Mononuclear cell (primary cell): ENCODE results near the gene RHOG. TPM values are rescaled to one million over a fixed set of nuclear protein-coding genes. Genes with fewer than 3 reads are reported as not detected.
"Not testable (repeated sequence)": the region's sequence is repeated elsewhere in the genome, so short reads cannot be mapped to it uniquely, and the experiment has no call there.

Experiments used
- H3K27me3 ChIP-seq: 2 replicates; pipeline ENCODE4 v1.6.0; 2011; ENCODE audit warnings: low read length, control low read depth; ENCODE audit not compliant: insufficient read depth
- H3K4me1 ChIP-seq: 2 replicates; pipeline ENCODE4 v1.5.1; 2011; ENCODE audit warnings: mild to moderate bottlenecking, low read length, control low read depth; ENCODE audit not compliant: insufficient read depth
- H3K4me3 ChIP-seq: 2 replicates; pipeline ENCODE4 v1.5.1; 2011; ENCODE audit warnings: mild to moderate bottlenecking, low read length, moderate library complexity
- H3K9me3 ChIP-seq: 2 replicates; pipeline ENCODE4 v1.5.1; 2011; ENCODE audit warnings: low read depth, mild to moderate bottlenecking, control low read depth, low read length
- total RNA-seq: library from RNA; depleted of rRNA; stranded (reverse); fragments of >200 nt; gene quantifications from one replicate; pipeline ENCODE4 v1.2.3, GENCODE V29; 2012

RHOG gene
- total RNA-seq, 1 donor: 75.6 TPM

DNA sequence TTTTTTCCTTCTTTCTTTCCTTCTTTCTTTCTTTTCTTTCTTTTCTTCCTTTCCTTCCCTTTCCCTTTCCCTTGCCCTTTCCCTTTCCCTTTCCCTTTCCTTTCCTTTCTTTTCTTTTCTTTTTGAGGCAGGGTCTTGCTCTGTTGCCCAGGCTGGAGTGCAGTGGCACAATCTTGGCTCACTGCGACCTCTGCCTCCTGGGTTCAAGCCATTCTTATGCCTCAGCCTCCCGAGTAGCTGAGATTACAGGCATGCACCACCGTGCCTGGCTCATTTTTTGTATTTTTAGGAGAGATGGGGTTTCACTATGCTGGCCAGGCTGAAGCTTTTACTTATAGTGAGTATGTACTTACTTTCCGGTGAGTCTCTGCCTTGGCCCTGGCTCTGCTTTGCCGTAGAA is 25.9 kb downstream of the RHOG start:
- H3K9me3 ChIP-seq, H3K4me1 ChIP-seq, H3K4me3 ChIP-seq, H3K27me3 ChIP-seq: not testable (repeated sequence)

DNA sequence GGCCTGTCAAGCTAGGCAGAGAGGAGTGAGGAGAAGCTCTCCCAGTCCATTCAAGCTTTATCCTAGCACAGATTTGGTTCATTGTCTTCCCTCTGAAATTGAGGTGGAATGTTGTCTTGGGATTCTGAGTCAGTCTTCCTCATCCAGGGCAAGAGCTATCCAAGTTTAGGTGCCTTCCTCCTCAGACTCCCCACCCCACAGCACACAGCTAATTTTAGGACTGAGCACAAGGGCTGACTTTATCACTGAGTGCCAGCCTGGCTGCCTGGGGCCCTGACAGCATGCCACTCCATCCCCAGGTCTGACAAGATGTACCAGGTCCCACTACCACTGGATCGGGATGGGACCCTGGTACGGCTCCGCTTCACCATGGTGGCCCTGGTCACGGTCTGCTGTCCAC is 29.8 kb downstream of the RHOG start:
- Histone ChIP-seq H3K9me3 (no peaks in the 10 kb centered on the region), H3K4me3 (no peak overlapping the region), H3K27me3 (no peaks in the 10 kb centered on the region), H3K4me1 (peaks cover 15% of the 10 kb centered on the region)

DNA sequence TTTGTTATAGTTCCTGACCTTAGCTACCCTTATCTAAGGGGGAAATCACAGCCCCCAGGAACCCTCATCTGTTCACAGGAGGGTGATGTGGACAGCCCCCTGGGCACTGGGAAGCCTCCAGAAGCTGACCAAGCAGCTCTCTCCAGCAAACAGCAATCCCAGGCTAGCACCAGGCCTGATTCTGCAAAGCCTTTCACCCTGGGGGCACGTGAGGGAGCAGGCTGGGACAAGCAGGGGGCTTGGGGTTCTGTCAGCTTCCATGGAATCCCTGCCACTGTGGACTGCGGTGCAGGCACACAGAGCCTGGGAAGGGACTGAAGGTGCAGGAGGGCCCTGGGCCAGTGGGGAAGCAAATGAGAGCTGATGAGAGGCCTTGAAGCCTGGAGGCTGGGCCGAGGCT is 30.3 kb downstream of the RHOG start:
- H3K27me3 ChIP-seq: no peaks in the 10 kb centered on the region
- H3K4me3 ChIP-seq: no peak overlapping the region
- H3K4me1 ChIP-seq: peaks cover 15% of the 10 kb centered on the region
- no peaks in the 10 kb centered on the region for H3K9me3 ChIP-seq

- Histone ChIP-seq H3K4me3 (no peak overlapping the region), H3K9me3 (no peaks in the 10 kb centered on the region), H3K4me1 (peaks cover 15% of the 10 kb centered on the region), H3K27me3 (no peaks in the 10 kb centered on the region)
These were observed 31.2 kb downstream of the RHOG start for GRCh38 chr11:3809624-3809928.

GRCh38 chr11:3808861-3809623 is 31.7 kb downstream of the RHOG start:
- Histone ChIP-seq H3K9me3 (no peaks in the 10 kb centered on the region), H3K4me3 (peak overlapping the region; percentile 86), H3K4me1 (peaks cover 15% of the 10 kb centered on the region), H3K27me3 (no peaks in the 10 kb centered on the region)

DNA sequence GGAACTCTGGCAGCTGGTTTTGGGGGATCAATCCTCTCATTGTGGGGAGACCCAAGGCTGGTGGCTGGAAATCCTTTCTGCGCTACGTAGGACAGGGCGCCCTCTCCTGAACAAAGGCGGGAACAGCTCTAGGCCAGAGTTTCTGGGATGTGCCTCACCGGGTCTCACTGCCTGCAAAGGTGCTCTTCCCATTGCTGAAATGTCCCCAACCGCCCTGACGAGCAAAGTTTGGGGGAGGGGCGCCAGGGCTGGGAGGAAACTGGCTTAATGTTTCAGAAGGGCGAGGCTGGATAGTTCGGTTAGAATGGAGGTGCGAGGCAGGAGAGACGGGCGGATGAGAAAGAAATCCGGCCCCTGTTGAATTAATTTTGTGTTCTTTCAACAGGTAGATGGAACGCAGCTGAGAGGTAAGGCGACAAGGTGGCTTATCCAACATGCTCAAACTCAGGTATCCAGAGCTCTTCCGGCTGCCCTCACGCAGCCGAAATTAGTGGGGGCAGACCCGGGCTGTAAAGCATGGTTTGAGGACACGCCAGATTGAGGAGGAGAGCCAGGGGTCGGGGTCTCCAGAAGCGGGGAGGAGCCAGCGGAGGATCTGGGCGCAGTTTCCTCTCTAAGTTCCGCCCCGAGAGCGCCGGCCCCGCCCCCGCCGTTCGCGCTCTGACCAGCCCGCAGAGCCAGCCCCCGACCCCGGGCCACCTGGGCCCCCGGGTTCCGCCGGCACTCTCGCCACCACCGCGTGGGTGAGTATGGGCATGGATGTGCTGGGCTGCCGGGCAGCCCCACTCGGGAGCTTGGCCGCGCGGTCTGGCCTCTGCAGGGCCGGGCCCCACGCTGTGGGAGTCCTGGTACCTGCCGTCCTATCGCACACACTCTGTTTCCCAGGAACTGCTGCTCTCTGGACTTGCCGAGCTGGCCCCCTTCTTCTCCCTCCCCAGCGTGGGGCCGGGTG is 32.6 kb downstream of the RHOG start, which contains the start of gene PGAP2:
Gene PGAP2 (plus strand): TSS at position 652 of the 952 bp plus-strand sequence. CDS start 2,700 bp downstream, outside the sequence.
- Histone ChIP-seq H3K4me1 (peaks cover 15% of the 10 kb centered on the region), H3K9me3 (no peaks in the 10 kb centered on the region), H3K27me3 (no peaks in the 10 kb centered on the region), H3K4me3 (peak within 1 kb of the TSS; percentile 86)

- Histone ChIP-seq H3K9me3 (no peaks in the 10 kb centered on the region), H3K4me3 (no peak overlapping the region), H3K4me1 (peaks cover 11% of the 10 kb centered on the region), H3K27me3 (no peaks in the 10 kb centered on the region)
These were observed 36.8 kb downstream of the RHOG start for GRCh38 chr11:3803726-3804495.

GRCh38 chr11:3802011-3802790 is 38.6 kb downstream of the RHOG start:
- Histone ChIP-seq H3K9me3 (no peaks in the 10 kb centered on the region), H3K4me3 (no peak overlapping the region), H3K4me1 (peaks cover 9% of the 10 kb centered on the region), H3K27me3 (no peaks in the 10 kb centered on the region)

DNA sequence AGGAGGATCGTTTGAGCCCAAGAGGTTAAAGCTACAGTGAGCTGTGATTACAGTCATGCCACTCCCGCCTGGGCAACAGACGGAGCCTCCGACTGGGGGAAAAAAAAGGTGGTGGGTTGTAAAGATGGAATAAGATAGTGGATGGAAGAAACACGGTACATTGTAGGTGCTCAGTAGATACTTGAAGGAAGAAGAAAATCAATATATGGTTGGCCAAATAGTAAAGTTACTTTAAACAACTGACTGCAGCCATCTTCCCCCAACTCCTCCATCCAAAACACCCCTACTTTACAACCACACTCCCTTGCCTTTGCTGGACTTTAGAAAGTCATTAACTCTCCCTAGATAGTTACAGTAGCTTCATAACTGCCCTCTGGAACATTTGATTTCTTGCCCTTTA is 40.9 kb downstream of the RHOG start:
- H3K4me3 ChIP-seq: no peak overlapping the region
- no peaks in the 10 kb centered on the region for H3K9me3 ChIP-seq
- no peaks in the 10 kb centered on the region for H3K27me3 ChIP-seq
- H3K4me1 ChIP-seq: peaks cover 28% of the 10 kb centered on the region

- no peaks in the 10 kb centered on the region for H3K27me3 ChIP-seq
- H3K4me3 ChIP-seq: no peak overlapping the region
These were observed 41.6 kb downstream of the RHOG start for GRCh38 chr11:3799143-3799542.

DNA sequence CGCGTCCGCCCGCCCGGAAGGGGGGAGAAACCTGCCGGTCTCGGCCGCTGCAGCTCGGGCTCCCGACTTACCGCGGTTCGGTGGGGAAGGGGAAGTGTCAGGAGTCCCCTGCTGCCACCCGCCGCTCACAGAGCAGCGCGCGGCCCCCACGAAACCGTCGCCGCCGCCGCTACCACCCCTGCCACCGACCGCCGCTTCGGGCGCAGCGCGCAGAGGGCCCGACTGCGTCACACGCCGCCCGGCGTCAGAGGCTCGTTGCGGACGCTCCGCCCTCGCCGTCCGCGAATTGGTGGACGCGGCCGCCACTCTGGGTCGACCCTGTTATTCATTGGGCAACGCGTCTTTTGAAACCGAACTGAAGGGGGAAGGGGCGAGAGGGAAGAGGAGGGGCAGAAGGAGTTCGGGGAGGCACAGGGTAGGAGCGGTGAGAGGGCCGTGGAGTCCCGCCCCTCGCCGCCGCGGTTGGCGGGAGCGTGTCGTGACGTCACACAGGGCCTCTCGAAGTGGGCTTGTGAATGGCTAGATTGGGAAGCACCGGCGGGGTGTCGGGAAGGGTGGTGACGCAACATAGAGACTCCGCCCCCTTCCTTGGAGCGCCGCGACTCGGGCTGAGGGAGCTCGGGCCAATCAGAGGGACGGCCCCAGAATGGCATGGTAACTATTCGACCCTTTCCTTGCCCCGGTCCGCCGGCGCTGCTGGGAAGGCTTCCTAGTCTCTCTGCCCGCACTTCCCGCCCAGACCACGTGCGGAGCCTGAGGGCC is 43.2 kb downstream of the RHOG start, which contains the start of gene NUP98:
Gene NUP98 (minus strand): TSS at position 226 of the 762 bp plus-strand sequence. CDS start 15,437 bp downstream, outside the sequence.
- Histone ChIP-seq H3K4me1 (peaks cover 35% of the 10 kb centered on the region), H3K27me3 (no peaks in the 10 kb centered on the region), H3K4me3 (peak within 1 kb of the TSS; percentile 95), H3K9me3 (no peaks in the 10 kb centered on the region)

More at GRCh38 chr11:3799143-3799542, 41.6 kb downstream of the RHOG start:
- Histone ChIP-seq H3K4me1 (peaks cover 34% of the 10 kb centered on the region), H3K9me3 (no peaks in the 10 kb centered on the region)

DNA sequence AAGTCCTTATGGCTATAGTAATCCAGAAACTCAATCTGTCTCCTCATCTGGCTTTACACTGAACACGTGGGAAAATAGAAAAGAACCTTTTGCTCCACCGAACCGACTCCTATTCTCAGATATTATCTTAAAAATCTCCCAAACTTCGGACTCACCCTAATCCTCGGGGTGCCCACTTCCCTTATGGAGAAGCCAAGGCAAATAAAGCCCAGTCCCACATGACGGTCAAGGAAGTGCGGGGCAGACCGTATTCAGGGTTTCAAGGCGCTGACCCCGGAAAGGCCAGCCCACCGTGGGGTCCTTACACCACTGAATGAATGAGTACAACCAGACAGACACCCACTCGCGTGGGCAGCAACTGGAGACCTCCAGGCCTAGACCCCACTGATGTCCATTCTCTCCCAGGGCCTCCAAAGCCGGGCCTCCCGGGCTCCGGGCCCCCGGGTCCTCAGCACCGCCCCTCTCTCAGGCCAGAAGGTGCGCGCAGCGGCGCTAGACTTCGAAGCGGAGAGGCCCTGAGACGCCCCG is 43.9 kb downstream of the RHOG start:
- Histone ChIP-seq H3K9me3 (no peaks in the 10 kb centered on the region), H3K4me3 (peak overlapping the region; percentile 95), H3K4me1 (peaks cover 35% of the 10 kb centered on the region), H3K27me3 (no peaks in the 10 kb centered on the region)

DNA sequence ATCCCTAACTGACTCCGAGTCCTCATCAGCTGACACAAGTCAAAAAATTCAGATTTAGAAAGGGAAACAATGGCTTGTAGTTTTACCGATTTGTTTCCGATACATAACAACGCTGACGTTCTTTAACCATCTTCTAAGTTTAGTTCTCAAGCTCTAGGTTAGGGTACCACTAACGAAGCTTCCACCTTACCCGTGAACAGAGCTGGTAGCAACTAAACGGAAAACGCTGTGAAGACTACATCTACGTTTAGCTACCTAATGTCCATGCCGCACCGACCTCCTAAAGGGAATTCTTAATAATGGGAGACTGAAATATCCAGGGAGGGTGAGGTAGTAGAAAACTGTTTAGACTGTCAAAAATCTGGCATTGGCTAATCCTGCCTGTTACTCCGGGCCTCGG is 44.4 kb downstream of the RHOG start:
- Histone ChIP-seq H3K27me3 (no peaks in the 10 kb centered on the region), H3K4me3 (peak overlapping the region; percentile 95), H3K9me3 (no peaks in the 10 kb centered on the region), H3K4me1 (peaks cover 35% of the 10 kb centered on the region)
